ENCODE results near the gene UNC45A.

The UNC45A gene

GRCh38 chr15:90915216-90915807 is 19.8 kb upstream of the UNC45A start:
- TF ChIP-seq CTCF (IDR thresholded peaks at IDR 0.05; ENCODE audit: low read length, missing control alignments) = no peak
- H3K4me3 ChIP-seq (replicated peaks; ENCODE audit: low read depth, low read length) = no peak overlapping the region

DNA sequence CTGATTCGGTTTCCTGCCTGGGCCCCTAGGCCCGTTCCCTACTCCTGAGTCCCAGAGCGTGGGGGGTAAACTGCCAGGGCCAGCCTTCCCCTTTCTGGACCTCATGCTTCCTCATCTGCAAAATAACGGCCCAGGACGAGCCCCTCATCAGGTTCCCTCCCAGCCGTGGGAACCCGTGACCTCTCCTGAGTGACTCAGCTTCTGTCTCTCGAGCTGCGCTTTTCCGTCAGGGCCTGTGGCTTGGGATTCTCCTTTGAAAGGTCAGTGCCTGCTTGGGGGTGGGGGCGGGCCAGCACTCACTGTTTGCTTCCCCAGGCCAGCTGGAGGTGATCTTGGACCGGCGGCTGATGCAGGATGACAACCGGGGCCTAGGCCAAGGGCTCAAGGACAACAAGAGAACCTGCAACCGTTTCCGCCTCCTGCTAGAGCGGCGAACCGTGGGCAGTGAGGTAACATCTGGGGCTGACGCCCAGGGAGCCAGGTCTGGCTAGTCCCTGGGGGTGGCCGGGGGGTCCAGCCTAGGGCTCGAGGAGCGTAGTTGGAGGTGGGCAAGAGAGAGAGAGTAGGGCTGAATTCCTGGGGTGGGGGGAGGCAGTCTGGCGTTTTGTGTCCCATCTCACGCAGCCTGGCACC is 19.2 kb upstream of the UNC45A start:
- no peak for TF ChIP-seq CTCF (IDR thresholded peaks at IDR 0.05; ENCODE audit: low read length, missing control alignments)
- no peak overlapping the region for H3K4me3 ChIP-seq (replicated peaks; ENCODE audit: low read depth, low read length)
- no peak for DNase-seq (ENCODE audit: low read depth)

More at GRCh38 chr15:90915216-90915807, 19.8 kb upstream of the UNC45A start:
- DNase-seq (ENCODE audit: low read depth) = no peak

GRCh38 chr15:90916461-90916860 is 18.6 kb upstream of the UNC45A start:
- no peak overlapping the region for H3K4me3 ChIP-seq (replicated peaks; ENCODE audit: low read depth, low read length)

GRCh38 chr15:90917569-90917968 is 17.5 kb upstream of the UNC45A start:
- no peak for DNase-seq (ENCODE audit: low read depth)
- H3K4me3 ChIP-seq (replicated peaks; ENCODE audit: low read depth, low read length) = no peak overlapping the region
- TF ChIP-seq CTCF (IDR thresholded peaks at IDR 0.05; ENCODE audit: low read length, missing control alignments) = no peak

More at GRCh38 chr15:90916461-90916860, 18.6 kb upstream of the UNC45A start:
- no peak for TF ChIP-seq CTCF (IDR thresholded peaks at IDR 0.05; ENCODE audit: low read length, missing control alignments)
- no peak for DNase-seq (ENCODE audit: low read depth)

- no peak for TF ChIP-seq CTCF (IDR thresholded peaks at IDR 0.05; ENCODE audit: low read length, missing control alignments)
- H3K4me3 ChIP-seq (replicated peaks; ENCODE audit: low read depth, low read length) = no peak overlapping the region
- no peak for DNase-seq (ENCODE audit: low read depth)
Measured at GRCh38 chr15:90918034-90918788, 16.9 kb upstream of the UNC45A start.

DNA sequence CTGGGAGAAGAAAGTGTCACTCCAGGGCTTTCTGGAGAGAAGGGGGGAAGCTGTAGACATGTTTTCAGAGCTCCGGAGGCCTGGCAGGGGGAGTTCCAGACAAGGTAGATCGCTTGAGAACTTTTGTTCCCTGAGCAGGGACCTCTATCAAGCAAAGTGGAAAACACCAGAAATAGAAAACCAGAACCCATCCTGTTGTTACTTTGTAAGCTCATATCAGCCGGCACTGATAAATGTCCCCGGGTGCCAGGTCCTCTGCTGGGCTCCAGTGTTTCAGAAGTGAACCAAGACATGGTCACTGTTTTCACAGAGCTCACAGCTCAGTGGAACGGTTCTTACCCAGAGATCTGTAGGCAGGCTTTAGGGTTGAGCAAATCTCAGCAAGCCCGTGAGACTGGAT is 16.2 kb upstream of the UNC45A start:
- DNase-seq (ENCODE audit: low read depth) = no peak
- no peak for TF ChIP-seq CTCF (IDR thresholded peaks at IDR 0.05; ENCODE audit: low read length, missing control alignments)
- no peak overlapping the region for H3K4me3 ChIP-seq (replicated peaks; ENCODE audit: low read depth, low read length)
